C4-2B (cell line): ENCODE measurements around the gene NCBP3.

Experiments
- H3K27ac ChIP-seq: fragments of 450-650 bp; 2 replicates; pipeline ENCODE4 v1.5.1; 2017
- ZFX ChIP-seq: fragments of 450-650 bp; IDR thresholded peaks from 2 replicates; pipeline ENCODE4 v1.6.1; 2017
- TF ChIP-seq, protein P1 (sequence below): fragments of 450-650 bp; conservative IDR thresholded peaks from 2 replicates; pipeline ENCODE4 v1.5.1; 2017; ENCODE audit warnings: mild to moderate bottlenecking

Gene NCBP3

DNA sequence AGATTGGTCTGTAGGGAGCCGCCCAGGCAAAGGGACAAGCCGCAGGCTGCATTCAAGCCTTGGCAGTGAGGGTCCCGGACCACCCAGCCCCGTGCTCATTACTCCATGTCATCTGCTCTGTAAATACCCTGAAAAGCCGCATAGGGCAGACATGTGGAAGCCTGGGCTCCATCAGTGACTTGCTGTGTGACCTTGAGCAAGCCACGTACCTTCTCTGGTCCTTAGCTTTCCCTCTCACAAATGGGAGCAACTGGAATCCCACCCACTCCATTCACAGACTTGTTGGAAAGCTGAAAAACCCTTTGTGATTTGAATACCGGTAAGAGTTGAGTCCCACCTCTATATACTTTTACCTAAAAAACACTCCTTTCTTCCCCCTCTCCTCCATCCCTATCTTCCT lies 34.9 kb upstream of the NCBP3 start:
- no peak for TF ChIP-seq ZFX

DNA sequence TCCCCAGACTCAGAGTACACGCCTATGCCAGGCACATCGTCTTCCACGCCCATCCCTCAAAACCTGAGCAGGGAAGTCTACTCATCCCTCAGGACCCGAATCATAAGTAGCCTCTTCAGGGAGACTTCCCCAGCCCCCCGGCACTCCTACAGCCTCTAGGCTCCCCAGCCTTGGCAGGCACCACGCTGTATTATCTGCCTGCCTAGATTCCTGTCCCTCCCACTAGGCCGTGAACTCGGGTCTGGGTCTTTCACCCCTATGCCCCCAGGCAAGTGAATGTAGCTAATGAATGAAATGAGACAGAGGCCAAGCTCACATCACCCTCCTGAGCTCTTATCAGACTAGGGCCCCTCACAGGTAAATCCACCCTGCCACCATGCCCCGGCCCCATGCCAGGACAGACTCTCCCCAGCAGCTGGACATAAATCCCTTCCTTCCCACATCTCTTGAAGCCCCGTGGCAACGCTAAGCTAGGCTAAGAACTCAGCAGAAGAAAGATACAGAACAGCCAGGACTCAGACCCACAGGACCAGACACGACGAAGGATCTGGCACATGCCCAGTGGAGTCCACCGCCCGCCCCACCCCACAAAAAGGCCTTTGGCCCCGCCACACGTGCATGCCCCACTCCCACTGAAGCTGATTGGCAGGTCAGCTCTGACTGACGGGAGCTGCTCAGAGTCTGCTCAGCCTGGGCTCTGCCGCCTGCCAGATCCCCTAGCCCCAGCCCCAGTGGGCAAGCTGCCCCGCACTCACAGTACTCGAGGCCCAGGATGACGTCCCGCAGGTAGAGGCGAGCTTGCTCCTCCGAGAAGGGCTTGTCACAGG lies 33.8 kb upstream of the NCBP3 start:
- TF ChIP-seq, protein P1, sequence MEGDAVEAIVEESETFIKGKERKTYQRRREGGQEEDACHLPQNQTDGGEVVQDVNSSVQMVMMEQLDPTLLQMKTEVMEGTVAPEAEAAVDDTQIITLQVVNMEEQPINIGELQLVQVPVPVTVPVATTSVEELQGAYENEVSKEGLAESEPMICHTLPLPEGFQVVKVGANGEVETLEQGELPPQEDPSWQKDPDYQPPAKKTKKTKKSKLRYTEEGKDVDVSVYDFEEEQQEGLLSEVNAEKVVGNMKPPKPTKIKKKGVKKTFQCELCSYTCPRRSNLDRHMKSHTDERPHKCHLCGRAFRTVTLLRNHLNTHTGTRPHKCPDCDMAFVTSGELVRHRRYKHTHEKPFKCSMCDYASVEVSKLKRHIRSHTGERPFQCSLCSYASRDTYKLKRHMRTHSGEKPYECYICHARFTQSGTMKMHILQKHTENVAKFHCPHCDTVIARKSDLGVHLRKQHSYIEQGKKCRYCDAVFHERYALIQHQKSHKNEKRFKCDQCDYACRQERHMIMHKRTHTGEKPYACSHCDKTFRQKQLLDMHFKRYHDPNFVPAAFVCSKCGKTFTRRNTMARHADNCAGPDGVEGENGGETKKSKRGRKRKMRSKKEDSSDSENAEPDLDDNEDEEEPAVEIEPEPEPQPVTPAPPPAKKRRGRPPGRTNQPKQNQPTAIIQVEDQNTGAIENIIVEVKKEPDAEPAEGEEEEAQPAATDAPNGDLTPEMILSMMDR: no peak
- TF ChIP-seq ZFX: no peak
- no peak overlapping the region for H3K27ac ChIP-seq

More for the DNA sequence above, 34.9 kb upstream of the NCBP3 start:
- no peak overlapping the region for H3K27ac ChIP-seq

- H3K27ac ChIP-seq: no peak overlapping the region
- TF ChIP-seq, protein P1: no peak
- TF ChIP-seq ZFX: no peak
These were observed 33.1 kb upstream of the NCBP3 start for GRCh38 chr17:3879186-3879585.

- TF ChIP-seq, protein P1: no peak
- no peak for TF ChIP-seq ZFX
- no peak overlapping the region for H3K27ac ChIP-seq
These were observed 31.2 kb upstream of the NCBP3 start for GRCh38 chr17:3877220-3877619.

GRCh38 chr17:3875317-3875716 lies 29.3 kb upstream of the NCBP3 start:
- H3K27ac ChIP-seq: no peak overlapping the region
- TF ChIP-seq, protein P1: no peak
- TF ChIP-seq ZFX: no peak

GRCh38 chr17:3873862-3874261 lies 27.8 kb upstream of the NCBP3 start:
- no peak for TF ChIP-seq ZFX
- TF ChIP-seq, protein P1: no peak
- H3K27ac ChIP-seq: no peak overlapping the region

GRCh38 chr17:3870871-3871306 lies 24.8 kb upstream of the NCBP3 start:
- H3K27ac ChIP-seq: no peak overlapping the region
- TF ChIP-seq ZFX: no peak
- TF ChIP-seq, protein P1: no peak

GRCh38 chr17:3867606-3868005 lies 21.6 kb upstream of the NCBP3 start:
- TF ChIP-seq ZFX: no peak
- TF ChIP-seq, protein P1: no peak
- H3K27ac ChIP-seq: no peak overlapping the region
